Activated CD4-positive, alpha-beta T cell treated with anti-CD3 and anti-CD28 coated beads, Interleukin-2, amount 10 ng/mL, durations not matched to agents 7 days and 5 days (primary cell): ENCODE results near the gene CIAO3. TPM values are rescaled to one million over a fixed set of nuclear protein-coding genes. Genes with fewer than 3 reads are reported as not detected.
"Not testable (repeated sequence)": the region's sequence is repeated elsewhere in the genome, so short reads cannot be mapped to it uniquely, and the experiment has no call there.

ENCODE experiments used
- CTCF ChIA-PET: fragments of 350-600 bp; sonication (Branson Sonifier 250); formaldehyde crosslinking; loops from one replicate; lab custom pipeline; 2021; ENCODE audit warnings: antibody characterized with exemption; lab: Charles Lee
- POLR2A ChIA-PET: fragments of 350-600 bp; sonication (Branson Sonifier 250); formaldehyde crosslinking; loops from one replicate; lab custom pipeline; 2021; ENCODE audit warnings: antibody characterized with exemption; lab: Charles Lee
- DNase-seq: peaks from one replicate; pipeline ENCODE4 v3.0.0-alpha.2; 2020
- H3K27ac Mint-ChIP-seq: one replicate; pipeline ENCODE4 v1.8.0; 2021; ENCODE audit warnings: mild to moderate bottlenecking, moderate library complexity, mixed read lengths
- H3K27me3 Mint-ChIP-seq: one replicate; pipeline ENCODE4 v1.8.0; 2021; ENCODE audit warnings: mixed read lengths
- H3K36me3 Mint-ChIP-seq: one replicate; pipeline ENCODE4 v1.8.0; 2021; ENCODE audit warnings: low read depth, mixed read lengths
- H3K4me1 Mint-ChIP-seq: one replicate; pipeline ENCODE4 v1.8.0; 2021; ENCODE audit warnings: mixed read lengths
- H3K4me3 Mint-ChIP-seq: one replicate; pipeline ENCODE4 v1.8.0; 2021; ENCODE audit warnings: mild to moderate bottlenecking, moderate library complexity, mixed read lengths
- H3K9me3 Mint-ChIP-seq: one replicate; pipeline ENCODE4 v1.8.0; 2021; ENCODE audit warnings: mixed read lengths
- total RNA-seq, 2 experiments: library from RNA; stranded (reverse); gene quantifications; one replicate each; pipeline ENCODE4 v1.2.3, GENCODE V29; 2021

The CIAO3 gene
- total RNA-seq, 2 experiments from 2014 or later, result 39.5 to 39.9 TPM

GRCh38 chr16:763369-764183 lies 22.8 kb upstream of the CIAO3 start:
- CTCF ChIA-PET, result interaction anchor here (1.4 kb wide), 1 partner anchor 13 kb away, joined by 3 read pairs; no protein-coding TSS in a partner anchor
- H3K36me3 Mint-ChIP-seq, result no peaks in the 10 kb centered on the region
- H3K27ac Mint-ChIP-seq, result no peak overlapping the region
- no peak overlapping the region for H3K4me3 Mint-ChIP-seq
- POLR2A ChIA-PET, result no interaction called here
- H3K27me3 Mint-ChIP-seq, result no peaks in the 10 kb centered on the region
- no peak for DNase-seq
- no peaks in the 10 kb centered on the region for H3K9me3 Mint-ChIP-seq
- no peaks in the 10 kb centered on the region for H3K4me1 Mint-ChIP-seq

GRCh38 chr16:762595-763268 lies 21.9 kb upstream of the CIAO3 start:
- no peaks in the 10 kb centered on the region for H3K4me1 Mint-ChIP-seq
- ChIA-PET POLR2A (no interaction called here), CTCF (no interaction called here)
- H3K27me3 Mint-ChIP-seq, result no peaks in the 10 kb centered on the region
- peak overlapping the region; percentile 5 for H3K27ac Mint-ChIP-seq
- DNase-seq, result no peak
- H3K4me3 Mint-ChIP-seq, result no peak overlapping the region
- no peaks in the 10 kb centered on the region for H3K9me3 Mint-ChIP-seq
- no peaks in the 10 kb centered on the region for H3K36me3 Mint-ChIP-seq

- no peaks in the 10 kb centered on the region for H3K4me1 Mint-ChIP-seq
- no peaks in the 10 kb centered on the region for H3K9me3 Mint-ChIP-seq
- no peak overlapping the region for H3K4me3 Mint-ChIP-seq
- H3K27me3 Mint-ChIP-seq, result no peaks in the 10 kb centered on the region
- ChIA-PET CTCF (no interaction called here), POLR2A (no interaction called here)
- no peaks in the 10 kb centered on the region for H3K36me3 Mint-ChIP-seq
- no peak for DNase-seq
- H3K27ac Mint-ChIP-seq, result no peak overlapping the region
These were observed 21.1 kb upstream of the CIAO3 start for GRCh38 chr16:761625-762513.

- ChIA-PET CTCF (no interaction called here), POLR2A (no interaction called here)
These were observed 19.9 kb upstream of the CIAO3 start, which contains the start of gene MSLN for GRCh38 chr16:760545-761343. MSLN (plus strand) TSS chr16:760734; CDS start chr16:762681, 1,947 bp downstream.

GRCh38 chr16:760065-760464 lies 19.3 kb upstream of the CIAO3 start:
- POLR2A ChIA-PET, result no interaction called here
- no peak overlapping the region for H3K4me3 Mint-ChIP-seq
- no peaks in the 10 kb centered on the region for H3K36me3 Mint-ChIP-seq
- CTCF ChIA-PET, result no interaction called here
- no peak overlapping the region for H3K27ac Mint-ChIP-seq
- peaks cover 5% of the 10 kb centered on the region for H3K27me3 Mint-ChIP-seq
- no peaks in the 10 kb centered on the region for H3K9me3 Mint-ChIP-seq
- no peaks in the 10 kb centered on the region for H3K4me1 Mint-ChIP-seq
- DNase-seq, result no peak

More at GRCh38 chr16:760545-761343, 19.9 kb upstream of the CIAO3 start, which contains the start of gene MSLN:
- H3K27me3 Mint-ChIP-seq, result peaks cover 5% of the 10 kb centered on the region
- H3K9me3 Mint-ChIP-seq, result no peaks in the 10 kb centered on the region
- H3K4me3 Mint-ChIP-seq, result no peak within 1 kb of the TSS
- DNase-seq, result no peak
- no peak within 1 kb of the TSS for H3K27ac Mint-ChIP-seq
- no peaks in the 10 kb centered on the region for H3K36me3 Mint-ChIP-seq
- H3K4me1 Mint-ChIP-seq, result no peaks in the 10 kb centered on the region

- H3K9me3 Mint-ChIP-seq, result no peaks in the 10 kb centered on the region
- H3K4me1 Mint-ChIP-seq, result peaks cover 3% of the 10 kb centered on the region
- no peak overlapping the region for H3K4me3 Mint-ChIP-seq
- ChIA-PET POLR2A (no interaction called here), CTCF (no interaction called here)
- no peak for DNase-seq
- H3K27ac Mint-ChIP-seq, result no peak overlapping the region
- no peaks in the 10 kb centered on the region for H3K36me3 Mint-ChIP-seq
- peaks cover 7% of the 10 kb centered on the region for H3K27me3 Mint-ChIP-seq
These were observed 18.5 kb upstream of the CIAO3 start for GRCh38 chr16:759110-759910.

- Mint-ChIP-seq H3K4me3 (no peak overlapping the region), H3K36me3 (no peaks in the 10 kb centered on the region)
These were observed 15.6 kb upstream of the CIAO3 start for GRCh38 chr16:756428-756827.

GRCh38 chr16:754656-755055 lies 13.9 kb upstream of the CIAO3 start:
- Mint-ChIP-seq H3K27me3 (peaks cover 7% of the 10 kb centered on the region), H3K9me3 (no peaks in the 10 kb centered on the region), H3K27ac (no peak overlapping the region), H3K4me3 (no peak overlapping the region), H3K36me3 (no peaks in the 10 kb centered on the region), H3K4me1 (peaks cover 3% of the 10 kb centered on the region)
- no peak for DNase-seq
- CTCF ChIA-PET, result no interaction called here
- POLR2A ChIA-PET, result no interaction called here

More at GRCh38 chr16:756428-756827, 15.6 kb upstream of the CIAO3 start:
- Mint-ChIP-seq H3K27me3 (peaks cover 7% of the 10 kb centered on the region), H3K27ac (no peak overlapping the region), H3K9me3 (no peaks in the 10 kb centered on the region), H3K4me1 (peaks cover 3% of the 10 kb centered on the region)
- DNase-seq, result no peak
- CTCF ChIA-PET, result interaction anchor here (0.8 kb wide), 1 partner anchor 16 kb away, joined by 3 read pairs; the partner anchor contains the start of gene CIAO3
- POLR2A ChIA-PET, result interaction anchor here (0.6 kb wide), 1 partner anchor 35 kb away, joined by 4 read pairs; the partner anchor contains the start of gene ANTKMT

- H3K4me3 Mint-ChIP-seq, H3K27ac Mint-ChIP-seq, DNase-seq, H3K36me3 Mint-ChIP-seq, CTCF ChIA-PET, POLR2A ChIA-PET, H3K4me1 Mint-ChIP-seq, H3K27me3 Mint-ChIP-seq, H3K9me3 Mint-ChIP-seq: not testable (repeated sequence)
These were observed 13.4 kb upstream of the CIAO3 start for GRCh38 chr16:754121-754607.

- Mint-ChIP-seq H3K36me3 (no peaks in the 10 kb centered on the region), H3K27ac (no peak overlapping the region), H3K4me3 (no peak overlapping the region), H3K27me3 (peaks cover 7% of the 10 kb centered on the region), H3K9me3 (no peaks in the 10 kb centered on the region), H3K4me1 (peaks cover 3% of the 10 kb centered on the region)
- CTCF ChIA-PET, result no interaction called here
- no peak for DNase-seq
- POLR2A ChIA-PET, result no interaction called here
These were observed 11.2 kb upstream of the CIAO3 start for GRCh38 chr16:752007-752312.

- Mint-ChIP-seq H3K36me3 (no peaks in the 10 kb centered on the region), H3K27ac (no peak overlapping the region), H3K4me1 (peaks cover 3% of the 10 kb centered on the region), H3K4me3 (no peak overlapping the region), H3K27me3 (peaks cover 4% of the 10 kb centered on the region), H3K9me3 (no peaks in the 10 kb centered on the region)
- DNase-seq, result no peak
- CTCF ChIA-PET, result interaction anchor here (1.0 to 1.7 kb wide), 2 partner anchors 13 to 28 kb away, joined by 3 to 4 read pairs; no protein-coding TSS in a partner anchor
- POLR2A ChIA-PET, result no interaction called here
These were observed 10.6 kb upstream of the CIAO3 start for GRCh38 chr16:751152-752006.
